HEK293T (cell line): ENCODE data around the gene MAPK8IP3.
A peak's percentile ranks its signal among the peaks of the same experiment; 100 is the strongest.
"Not testable (repeated sequence)": the region's sequence is repeated elsewhere in the genome, so short reads cannot be mapped to it uniquely, and the experiment has no call there.

Experiments used
- CTCF ChIA-PET: fragments of 350-600 bp; formaldehyde crosslinking; extraction: SDS; loops from one replicate; lab custom pipeline; 2021; ENCODE audit warnings: antibody characterized with exemption, inconsistent platforms; lab: Yijun Ruan, JAX
- POLR2A ChIA-PET: fragments of 350-600 bp; formaldehyde crosslinking; extraction: SDS; loops from one replicate; lab custom pipeline; 2020; ENCODE audit warnings: antibody characterized with exemption, inconsistent platforms; lab: Yijun Ruan, JAX
- DNase-seq: peaks from one replicate; pipeline ENCODE4 v3.0.0; 2012; ENCODE audit warnings: mixed read lengths; ENCODE audit errors: extremely low spot score
- ARNT ChIP-seq: fragments of 450-650 bp; IDR thresholded peaks from 2 replicates; pipeline ENCODE4 v1.6.1; 2017; ENCODE audit warnings: mild to moderate bottlenecking
- BHLHE40 ChIP-seq: fragments of 450-650 bp; IDR thresholded peaks from 2 replicates; pipeline ENCODE4 v1.6.1; 2016; ENCODE audit warnings: mild to moderate bottlenecking, moderate library complexity, borderline replicate concordance
- CTBP1 ChIP-seq: fragments of 450-650 bp; IDR thresholded peaks from 2 replicates; pipeline ENCODE4 v1.6.1; 2016; ENCODE audit warnings: borderline replicate concordance
- ELF4 ChIP-seq: fragments of 450-650 bp; IDR thresholded peaks from 2 replicates; pipeline ENCODE4 v1.6.1; 2017; ENCODE audit warnings: antibody characterized with exemption
- FOXA1 ChIP-seq: fragments of 450-650 bp; IDR thresholded peaks from 2 replicates; pipeline ENCODE4 v1.6.1; 2016; ENCODE audit warnings: mild to moderate bottlenecking
- FOXK2 ChIP-seq: fragments of 450-650 bp; IDR thresholded peaks from 2 replicates; pipeline ENCODE4 v1.6.1; 2016; ENCODE audit warnings: mild to moderate bottlenecking
- FOXM1 ChIP-seq: fragments of 450-650 bp; IDR thresholded peaks from 2 replicates; pipeline ENCODE4 v1.6.1; 2017; ENCODE audit warnings: mild to moderate bottlenecking, borderline replicate concordance
- HDGF ChIP-seq: fragments of 450-650 bp; IDR thresholded peaks from 2 replicates; pipeline ENCODE4 v1.6.1; 2017; ENCODE audit warnings: antibody characterized with exemption, borderline replicate concordance
- L3MBTL2 ChIP-seq: fragments of 450-650 bp; conservative IDR thresholded peaks from 2 replicates; pipeline ENCODE4 v1.6.1; 2016; ENCODE audit warnings: mild to moderate bottlenecking
- LEF1 ChIP-seq: fragments of 450-650 bp; IDR thresholded peaks from 2 replicates; pipeline ENCODE4 v1.6.1; 2017; ENCODE audit warnings: mild to moderate bottlenecking, borderline replicate concordance
- NFRKB ChIP-seq: fragments of 450-650 bp; IDR thresholded peaks from 2 replicates; pipeline ENCODE4 v1.6.1; 2016; ENCODE audit warnings: mild to moderate bottlenecking, moderate library complexity
- PKNOX1 ChIP-seq: fragments of 450-650 bp; IDR thresholded peaks from 2 replicates; pipeline ENCODE4 v1.6.1; 2016
- SP1 ChIP-seq: fragments of 450-650 bp; IDR thresholded peaks from 2 replicates; pipeline ENCODE4 v1.6.1; 2017
- SUZ12 ChIP-seq: fragments of 450-650 bp; IDR thresholded peaks from 2 replicates; pipeline ENCODE4 v1.6.1; 2016; ENCODE audit warnings: mild to moderate bottlenecking
- TARDBP ChIP-seq: fragments of 450-650 bp; IDR thresholded peaks from 2 replicates; pipeline ENCODE4 v1.6.1; 2016
- ZNF384 ChIP-seq: fragments of 450-650 bp; IDR thresholded peaks from 2 replicates; pipeline ENCODE4 v1.6.1; 2016

The MAPK8IP3 gene

GRCh38 chr16:1715220-1715619 lies 9.2 kb downstream of the MAPK8IP3 start:
- POLR2A ChIA-PET = interaction anchor here (1.2 kb wide), 1 partner anchor 9 kb away, joined by 6 read pairs; the partner anchor contains the start of gene MAPK8IP3
- no peak for TF ChIP-seq HDGF
- no peak for TF ChIP-seq ZNF384
- TF ChIP-seq PKNOX1 = no peak
- no peak for TF ChIP-seq SP1
- no peak for TF ChIP-seq NFRKB
- TF ChIP-seq ELF4 = no peak
- no peak for TF ChIP-seq ARNT
- no peak for TF ChIP-seq SUZ12
- no peak for TF ChIP-seq FOXA1
- TF ChIP-seq FOXK2 = no peak
- no peak for TF ChIP-seq TARDBP
- no peak for TF ChIP-seq LEF1
- no peak for TF ChIP-seq FOXM1
- TF ChIP-seq BHLHE40 = no peak
- TF ChIP-seq CTBP1 = no peak
- no peak for TF ChIP-seq L3MBTL2

GRCh38 chr16:1718236-1718635 lies 12.2 kb downstream of the MAPK8IP3 start:
- CTCF ChIA-PET, POLR2A ChIA-PET, DNase-seq: not testable (repeated sequence)

More at GRCh38 chr16:1715220-1715619, 9.2 kb downstream of the MAPK8IP3 start:
- no peak for DNase-seq
- CTCF ChIA-PET = interaction anchor here (1.0 kb wide), 1 partner anchor 10 kb away, joined by 4 read pairs; no protein-coding TSS in a partner anchor

- CTCF ChIA-PET, DNase-seq: not testable (repeated sequence)
- POLR2A ChIA-PET = interaction anchor here (1.0 kb wide), 1 partner anchor 14 kb away, joined by 3 read pairs; the partner anchor contains the start of gene MAPK8IP3
Observed at GRCh38 chr16:1719559-1720229, 13.7 kb downstream of the MAPK8IP3 start.

- POLR2A ChIA-PET = interaction anchor here (1.4 kb wide), 1 partner anchor 12 kb away, joined by 8 read pairs; no protein-coding TSS in a partner anchor
- TF ChIP-seq SP1 (no peak), ZNF384 (no peak), SUZ12 (no peak), NFRKB (no peak), CTBP1 (no peak), HDGF (no peak)
- no peak for DNase-seq
- CTCF ChIA-PET = interaction anchor here (1.0 kb wide), 1 partner anchor 15 kb away, joined by 3 read pairs; the partner anchor contains the start of gene MAPK8IP3
Observed at GRCh38 chr16:1721372-1721771, 15.4 kb downstream of the MAPK8IP3 start.

- ChIA-PET POLR2A (interaction anchor here (0.7 to 1.3 kb wide), 3 partner anchors 13 to 113 kb away, joined by 3 to 6 read pairs (median 3); no protein-coding TSS in a partner anchor), CTCF (interaction anchor here (0.6 to 1.5 kb wide), 9 partner anchors 11 to 994 kb away, joined by 3 to 18 read pairs (median 3); partner anchors contain the start of genes EME2, JPT2, MAPK8IP3 and NUBP2)
- peak; percentile 67 for DNase-seq
- TF ChIP-seq SP1 = no peak
- TF ChIP-seq LEF1 = no peak
- no peak for TF ChIP-seq ELF4
- no peak for TF ChIP-seq HDGF
- no peak for TF ChIP-seq NFRKB
- no peak for TF ChIP-seq FOXA1
- TF ChIP-seq BHLHE40 = no peak
- TF ChIP-seq TARDBP = no peak
- TF ChIP-seq FOXK2 = no peak
- TF ChIP-seq PKNOX1 = no peak
- no peak for TF ChIP-seq ZNF384
- TF ChIP-seq SUZ12 = no peak
- no peak for TF ChIP-seq CTBP1
- no peak for TF ChIP-seq FOXM1
Observed at GRCh38 chr16:1723450-1724147, 17.6 kb downstream of the MAPK8IP3 start.

- POLR2A ChIA-PET = no interaction called here
- CTCF ChIA-PET = interaction anchor here (1.2 kb wide), 1 partner anchor 46 kb away, joined by 5 read pairs; the partner anchor contains the start of gene JPT2
Observed at GRCh38 chr16:1724491-1724890, 18.5 kb downstream of the MAPK8IP3 start.

More at GRCh38 chr16:1724491-1724890, 18.5 kb downstream of the MAPK8IP3 start:
- DNase-seq = no peak
- TF ChIP-seq TARDBP = no peak
- no peak for TF ChIP-seq SUZ12
- no peak for TF ChIP-seq FOXK2
- no peak for TF ChIP-seq ELF4
- no peak for TF ChIP-seq FOXA1
- TF ChIP-seq NFRKB = no peak
- no peak for TF ChIP-seq PKNOX1
- no peak for TF ChIP-seq SP1
- TF ChIP-seq L3MBTL2 = no peak
- TF ChIP-seq ZNF384 = no peak
- TF ChIP-seq BHLHE40 = no peak
- no peak for TF ChIP-seq FOXM1
- no peak for TF ChIP-seq CTBP1
- TF ChIP-seq ARNT = no peak
- TF ChIP-seq LEF1 = no peak
- TF ChIP-seq HDGF = no peak
